Endodermal cell (in vitro differentiated cells): Measurements from ENCODE around the gene HMCN2. TPM values are rescaled to one million over a fixed set of nuclear protein-coding genes. Genes with fewer than 3 reads are reported as not detected.

Source experiments
- DNase-seq: peaks from one replicate; pipeline ENCODE4 v3.0.0-alpha.2; 2017
- H3K27ac ChIP-seq: 2 replicates; pipeline ENCODE4 v1.5.1; 2013; ENCODE audit warnings: mild to moderate bottlenecking, low read depth, low read length, moderate library complexity
- H3K27me3 ChIP-seq: 2 replicates; pipeline ENCODE4 v1.6.1; 2013; ENCODE audit warnings: mild to moderate bottlenecking, low read length, moderate library complexity; ENCODE audit not compliant: insufficient read depth, control insufficient read depth, poor library complexity, severe bottlenecking
- H3K36me3 ChIP-seq: 2 replicates; pipeline ENCODE4 v1.7.0; 2013; ENCODE audit warnings: mild to moderate bottlenecking, low read length, moderate library complexity; ENCODE audit not compliant: control insufficient read depth, insufficient read depth
- H3K4me1 ChIP-seq: one replicate; pipeline ENCODE4 v1.7.0; 2013; ENCODE audit warnings: low read length; ENCODE audit not compliant: control insufficient read depth, insufficient read depth
- H3K4me3 ChIP-seq: 2 replicates; pipeline ENCODE4 v1.5.1; 2013; ENCODE audit warnings: mild to moderate bottlenecking, low read length, moderate library complexity
- H3K9ac ChIP-seq: 2 replicates; pipeline ENCODE4 v1.6.1; 2013; ENCODE audit warnings: mild to moderate bottlenecking, low read length, moderate library complexity; ENCODE audit not compliant: poor library complexity, severe bottlenecking; ENCODE audit errors: extremely low read depth
- H3K9me3 ChIP-seq: 2 replicates; pipeline ENCODE4 v1.6.1; 2013; ENCODE audit warnings: mild to moderate bottlenecking, low read length, moderate library complexity; ENCODE audit not compliant: control insufficient read depth
- H3K27ac Mint-ChIP-seq: 2 replicates; pipeline ENCODE4 v1.8.0; 2020; ENCODE audit warnings: mixed read lengths
- H3K27me3 Mint-ChIP-seq: 2 replicates; pipeline ENCODE4 v1.8.0; 2021; ENCODE audit warnings: mild to moderate bottlenecking, mixed read lengths; ENCODE audit not compliant: insufficient read depth
- H3K36me3 Mint-ChIP-seq: 2 replicates; pipeline ENCODE4 v1.8.0; 2020; ENCODE audit warnings: low read depth, mixed read lengths
- H3K4me1 Mint-ChIP-seq: 2 replicates; pipeline ENCODE4 v1.8.0; 2020; ENCODE audit warnings: mixed read lengths
- H3K4me3 Mint-ChIP-seq: 2 replicates; pipeline ENCODE4 v1.8.0; 2020; ENCODE audit warnings: mild to moderate bottlenecking, moderate library complexity, mixed read lengths
- H3K9me3 Mint-ChIP-seq: 2 replicates; pipeline ENCODE4 v1.8.0; 2020; ENCODE audit warnings: mild to moderate bottlenecking, mixed read lengths
- CTCF ChIP-seq: fragments of 200-600 bp; sonication (generic); conservative IDR thresholded peaks from 2 replicates; pipeline ENCODE4 v1.5.0; 2021; ENCODE audit warnings: antibody characterized with exemption, mild to moderate bottlenecking
- WGBS, 2 experiments: methylation state at CpG; one replicate each; pipeline versions ENCODE4 v1.1.5 to v1.1.7; 2013; ENCODE audit warnings: missing lambda C conversion rate in 2 of 2, mixed read lengths in 1 of 2; ENCODE audit not compliant: insufficient coverage in 1 of 2, insufficient read length in 1 of 2; 5-methylcytosine and 5-hydroxymethylcytosine counted together
- total RNA-seq, 2 donors: library from RNA; stranded (reverse); fragmentation: NEBNext Ultra II Directional in 1 of 2; extraction: Animal tissue kit (Norgen Biotek cat#: 25700) in 1 of 2; gene quantifications; 2 replicates in 1 of 2; 3 replicates in 1 of 2; pipeline ENCODE4 v1.2.1, GENCODE V29; 2021

The HMCN2 gene
- total RNA-seq, 2 donors from 2014 or later = 3.3 to 3.9 TPM

GRCh38 chr9:130407916-130408663 is 142.5 kb downstream of the HMCN2 start:
- WGBS, 2 experiments = 93 to 100% methylated on average over 5 to 9 of the region's 9 CpGs

GRCh38 chr9:130408669-130409068 is 143.1 kb downstream of the HMCN2 start:
- Histone ChIP-seq H3K9ac (no peak overlapping the region), H3K4me3 (no peak overlapping the region), H3K4me1 (no peaks in the 10 kb centered on the region), H3K36me3 (no peaks in the 10 kb centered on the region), H3K27ac (no peak overlapping the region), H3K9me3 (no peaks in the 10 kb centered on the region), H3K27me3 (no peaks in the 10 kb centered on the region)
- H3K36me3 Mint-ChIP-seq = no peaks in the 10 kb centered on the region
- no peaks in the 10 kb centered on the region for H3K9me3 Mint-ChIP-seq
- DNase-seq = no peak
- TF ChIP-seq CTCF = peak; percentile 32
- no peaks in the 10 kb centered on the region for H3K27me3 Mint-ChIP-seq
- H3K4me1 Mint-ChIP-seq = no peaks in the 10 kb centered on the region
- H3K27ac Mint-ChIP-seq = no peak overlapping the region
- 80 to 84% methylated on average over 5 to 9 of the region's 9 CpGs for WGBS, 2 experiments
- H3K4me3 Mint-ChIP-seq = no peak overlapping the region

More at GRCh38 chr9:130407916-130408663, 142.5 kb downstream of the HMCN2 start:
- Histone ChIP-seq H3K9ac (no peak overlapping the region), H3K27me3 (no peaks in the 10 kb centered on the region), H3K4me1 (no peaks in the 10 kb centered on the region), H3K27ac (no peak overlapping the region), H3K4me3 (no peak overlapping the region), H3K9me3 (no peaks in the 10 kb centered on the region), H3K36me3 (no peaks in the 10 kb centered on the region)
- no peak overlapping the region for H3K27ac Mint-ChIP-seq
- H3K27me3 Mint-ChIP-seq = no peaks in the 10 kb centered on the region
- DNase-seq = no peak
- TF ChIP-seq CTCF = no peak
- H3K36me3 Mint-ChIP-seq = no peaks in the 10 kb centered on the region
- H3K4me3 Mint-ChIP-seq = no peak overlapping the region
- no peaks in the 10 kb centered on the region for H3K4me1 Mint-ChIP-seq
- no peaks in the 10 kb centered on the region for H3K9me3 Mint-ChIP-seq

- H3K4me1 ChIP-seq = no peaks in the 10 kb centered on the region
- Mint-ChIP-seq H3K36me3 (no peaks in the 10 kb centered on the region), H3K4me1 (no peaks in the 10 kb centered on the region), H3K4me3 (no peak overlapping the region), H3K9me3 (no peaks in the 10 kb centered on the region), H3K27ac (no peak overlapping the region), H3K27me3 (no peaks in the 10 kb centered on the region)
- DNase-seq = no peak
- no peak overlapping the region for H3K27ac ChIP-seq
- no peaks in the 10 kb centered on the region for H3K27me3 ChIP-seq
- H3K4me3 ChIP-seq = no peak overlapping the region
- no peaks in the 10 kb centered on the region for H3K9me3 ChIP-seq
- WGBS, 2 experiments = 73 to 75% methylated on average over 4 of the region's 4 CpGs
- TF ChIP-seq CTCF = no peak
- no peak overlapping the region for H3K9ac ChIP-seq
- H3K36me3 ChIP-seq = no peaks in the 10 kb centered on the region
These were observed 143.7 kb downstream of the HMCN2 start for GRCh38 chr9:130409246-130409645.
